PC-3 (cell line): ENCODE results near the gene USO1. TPM values are rescaled to one million over a fixed set of nuclear protein-coding genes. Genes with fewer than 3 reads are reported as not detected.

Experiments
- ATAC-seq: fragments of 200-7000 bp; cut with Tn5 transposase; 2 replicates; pipeline ENCODE4 v1.9.1; 2020; ENCODE audit warnings: mild to moderate bottlenecking, moderate library complexity
- BruUV-seq: library from RNA; stranded (reverse); fragments of 400-500 nt; replicated peaks from 2 replicates; lab custom pipeline; 2021; lab: Mats Ljungman, UMichigan
- CTCF ChIA-PET: fragments of 300-600 bp; sonication (Branson Sonifier 250); formaldehyde crosslinking; loops from one replicate; lab custom pipeline; 2022; ENCODE audit warnings: antibody characterized with exemption; lab: Charles Lee
- POLR2A ChIA-PET: fragments of 300-600 bp; sonication (Branson Sonifier 250); formaldehyde crosslinking; loops from one replicate; lab custom pipeline; 2022; ENCODE audit warnings: antibody characterized with exemption; ENCODE audit not compliant: unreplicated experiment; lab: Charles Lee
- DNase-seq: peaks from one replicate; pipeline ENCODE4 v3.0.0-alpha.2; 2015
- H2AFZ ChIP-seq: fragments of 300-600 bp; sonication (generic); 2 replicates; pipeline ENCODE4 v1.6.0; 2016; ENCODE audit warnings: antibody characterized with exemption, low read length
- H3F3A ChIP-seq: fragments of 300-600 bp; sonication (generic); one replicate; pipeline ENCODE4 v1.6.0; 2017; ENCODE audit warnings: antibody characterized with exemption, low read length, control low read depth, mild to moderate bottlenecking; ENCODE audit not compliant: unreplicated experiment
- H3K27ac ChIP-seq: fragments of 300-600 bp; sonication (generic); 2 replicates; pipeline ENCODE4 v1.5.1; 2016; ENCODE audit warnings: mild to moderate bottlenecking, low read length
- H3K27me3 ChIP-seq: fragments of 300-600 bp; sonication (generic); 2 replicates; pipeline ENCODE4 v1.6.1; 2016; ENCODE audit warnings: low read length, mixed read lengths
- H3K36me3 ChIP-seq: fragments of 300-600 bp; sonication (generic); 2 replicates; pipeline ENCODE4 v1.6.1; 2016; ENCODE audit warnings: low read depth, mixed run types, low read length, mixed read lengths
- H3K4me1 ChIP-seq: fragments of 300-600 bp; sonication (generic); 2 replicates; pipeline ENCODE4 v1.5.1; 2016; ENCODE audit warnings: low read length; ENCODE audit not compliant: insufficient read depth
- H3K4me2 ChIP-seq: fragments of 300-600 bp; sonication (generic); 2 replicates; pipeline ENCODE4 v1.6.0; 2016; ENCODE audit warnings: low read length
- H3K4me3 ChIP-seq: fragments of 300-600 bp; sonication (generic); 2 replicates; pipeline ENCODE4 v1.5.1; 2016; ENCODE audit warnings: mild to moderate bottlenecking, low read length, mixed read lengths
- H3K79me2 ChIP-seq: fragments of 300-600 bp; sonication (generic); 2 replicates; pipeline ENCODE4 v1.6.1; 2017; ENCODE audit warnings: low read length, mixed read lengths
- H3K9ac ChIP-seq: fragments of 300-600 bp; sonication (generic); 2 replicates; pipeline ENCODE4 v1.6.0; 2016; ENCODE audit warnings: mild to moderate bottlenecking, low read length
- H3K9me2 ChIP-seq: fragments of 300-600 bp; sonication (generic); replicated peaks from 2 replicates; pipeline ENCODE4 v1.6.1; 2016; ENCODE audit warnings: mixed run types, low read length, mixed read lengths
- H3K9me3 ChIP-seq: fragments of 300-600 bp; sonication (generic); 2 replicates; pipeline ENCODE4 v1.6.1; 2016; ENCODE audit warnings: low read length, mixed read lengths
- H4K20me1 ChIP-seq: fragments of 300-600 bp; sonication (generic); 2 replicates; pipeline ENCODE4 v1.6.1; 2016; ENCODE audit warnings: low read length, mixed read lengths
- CTCF ChIP-seq: fragments of 300-600 bp; sonication (generic); conservative IDR thresholded peaks from 2 replicates; pipeline ENCODE4 v1.5.1; 2017; ENCODE audit warnings: antibody characterized with exemption, low read depth, mild to moderate bottlenecking, low read length
- EZH2 ChIP-seq: fragments of 300-600 bp; sonication (generic); IDR thresholded peaks from one replicate; pipeline ENCODE4 v1.6.1; 2017; ENCODE audit warnings: antibody characterized with exemption, mild to moderate bottlenecking, low read length; ENCODE audit not compliant: unreplicated experiment
- EZH2phosphoT487 ChIP-seq: fragments of 300-600 bp; sonication (generic); IDR thresholded peaks from 2 replicates; pipeline ENCODE4 v1.6.1; 2018; ENCODE audit warnings: mild to moderate bottlenecking, antibody characterized with exemption, low read length, borderline replicate concordance
- intact Hi-C: fragments of 100-400 bp; cut with micrococcal nuclease; formaldehyde crosslinking; loops from 2 replicates; pipeline ENCODE4 v1.9.0; 2023
- total RNA-seq: library from RNA; depleted of rRNA; stranded (reverse); fragments of >200 nt; gene quantifications from 2 replicates; pipeline ENCODE4 v1.2.3, GENCODE V29; 2014

Gene USO1
- total RNA-seq, 1 experiment from 2014 or later = 34.3 TPM

- Histone ChIP-seq H4K20me1 (no peaks in the 10 kb centered on the region), H3K27ac (no peak overlapping the region), H3K9me2 (no peaks in the 10 kb centered on the region), H3F3A (no peaks in the 10 kb centered on the region), H3K27me3 (no peaks in the 10 kb centered on the region), H3K4me1 (no peaks in the 10 kb centered on the region), H3K4me3 (no peak overlapping the region), H2AFZ (no peak overlapping the region), H3K36me3 (no peaks in the 10 kb centered on the region), H3K79me2 (no peaks in the 10 kb centered on the region), H3K9me3 (no peaks in the 10 kb centered on the region), H3K4me2 (no peak overlapping the region), H3K9ac (no peak overlapping the region)
- no peak for TF ChIP-seq CTCF
- TF ChIP-seq EZH2 = no peak
- TF ChIP-seq EZH2phosphoT487 = no peak
- ChIA-PET POLR2A (no interaction called here), CTCF (no interaction called here)
- intact Hi-C loops = no loop called here
- no peak for DNase-seq
- ATAC-seq = no peak
- no TSS peak for BruUV-seq
Observed at GRCh38 chr4:75702919-75703411, 21.4 kb upstream of the USO1 start.

- Histone ChIP-seq H3K9me2 (no peaks in the 10 kb centered on the region), H3K79me2 (no peaks in the 10 kb centered on the region), H3F3A (no peaks in the 10 kb centered on the region), H3K4me2 (no peak overlapping the region), H2AFZ (no peak overlapping the region), H3K4me1 (no peaks in the 10 kb centered on the region), H3K27ac (no peak overlapping the region), H3K9ac (no peak overlapping the region), H3K27me3 (no peaks in the 10 kb centered on the region), H3K9me3 (no peaks in the 10 kb centered on the region), H3K4me3 (no peak overlapping the region), H3K36me3 (no peaks in the 10 kb centered on the region), H4K20me1 (no peaks in the 10 kb centered on the region)
- ATAC-seq = no peak
- no TSS peak for BruUV-seq
- TF ChIP-seq EZH2phosphoT487 (no peak), EZH2 (no peak), CTCF (no peak)
- CTCF ChIA-PET = no interaction called here
- DNase-seq = no peak
- intact Hi-C loops = no loop called here
- POLR2A ChIA-PET = no interaction called here
Observed at GRCh38 chr4:75705198-75705977, 19.0 kb upstream of the USO1 start.

- Histone ChIP-seq H4K20me1 (no peaks in the 10 kb centered on the region), H3K27ac (no peak overlapping the region), H3K4me3 (no peak overlapping the region), H3K9ac (no peak overlapping the region), H2AFZ (no peak overlapping the region), H3K27me3 (no peaks in the 10 kb centered on the region), H3K9me3 (no peaks in the 10 kb centered on the region), H3K4me1 (no peaks in the 10 kb centered on the region), H3F3A (no peaks in the 10 kb centered on the region), H3K4me2 (no peak overlapping the region), H3K9me2 (no peaks in the 10 kb centered on the region), H3K36me3 (no peaks in the 10 kb centered on the region), H3K79me2 (no peaks in the 10 kb centered on the region)
- intact Hi-C loops = no loop called here
- ATAC-seq (no peak), DNase-seq (peak; percentile 7)
- no TSS peak for BruUV-seq
- ChIA-PET CTCF (no interaction called here), POLR2A (no interaction called here)
- peak; percentile 37; the same call in 1 of the 2 replicates for TF ChIP-seq CTCF
- no peak for TF ChIP-seq EZH2phosphoT487
- TF ChIP-seq EZH2 = no peak
Observed at GRCh38 chr4:75708218-75708691, 16.1 kb upstream of the USO1 start.
